OCI-LY7 (cell line): ENCODE measurements around the gene MAP7D2. TPM values are rescaled to one million over a fixed set of nuclear protein-coding genes. Genes with fewer than 3 reads are reported as not detected.

Experiments used
- BruUV-seq: library from RNA; stranded (reverse); fragments of 400-500 nt; replicated peaks from 2 replicates; lab custom pipeline; 2021; lab: Mats Ljungman, UMichigan
- CTCF ChIA-PET: fragments of 300-600 bp; sonication (Branson Sonifier 250); formaldehyde crosslinking; loops from one replicate; lab custom pipeline; 2022; ENCODE audit warnings: antibody characterized with exemption; ENCODE audit not compliant: unreplicated experiment; lab: Charles Lee
- POLR2A ChIA-PET: fragments of 300-600 bp; sonication (Branson Sonifier 250); formaldehyde crosslinking; loops from one replicate; lab custom pipeline; 2022; ENCODE audit warnings: antibody characterized with exemption; lab: Charles Lee
- DNase-seq: peaks from one replicate; pipeline ENCODE4 v3.0.0-alpha.2; 2015; ENCODE audit warnings: low spot score
- H2AFZ ChIP-seq: fragments of 200-600 bp; sonication (generic), shearing (Covaris generic); 2 replicates; pipeline ENCODE4 v1.6.1; 2014; ENCODE audit warnings: mild to moderate bottlenecking, antibody characterized with exemption, low read length, moderate library complexity
- H3K27ac ChIP-seq: fragments of 200-600 bp; sonication (generic); 2 replicates; pipeline ENCODE4 v1.5.1; 2014; ENCODE audit warnings: mixed run types, low read depth, mild to moderate bottlenecking, moderate library complexity, low read length, inconsistent platforms; ENCODE audit not compliant: poor library complexity, severe bottlenecking
- H3K36me3 ChIP-seq: fragments of 200-600 bp; sonication (generic); 2 replicates; pipeline ENCODE4 v1.6.1; 2014; ENCODE audit warnings: mild to moderate bottlenecking, antibody characterized with exemption, low read length, moderate library complexity, mixed read lengths; ENCODE audit not compliant: insufficient read depth
- H3K4me1 ChIP-seq: fragments of 200-600 bp; sonication (generic); 2 replicates; pipeline ENCODE4 v1.5.1; 2014; ENCODE audit warnings: mild to moderate bottlenecking, low read length; ENCODE audit not compliant: insufficient read depth, poor library complexity, severe bottlenecking
- H3K4me2 ChIP-seq: fragments of 200-600 bp; sonication (generic); 2 replicates; pipeline ENCODE4 v1.6.1; 2014; ENCODE audit warnings: mild to moderate bottlenecking, low read length
- H3K4me3 ChIP-seq: fragments of 200-600 bp; sonication (generic); 2 replicates; pipeline ENCODE4 v1.5.1; 2014; ENCODE audit warnings: mild to moderate bottlenecking, low read depth, low read length; ENCODE audit not compliant: poor library complexity, severe bottlenecking
- H3K79me2 ChIP-seq: fragments of 200-600 bp; sonication (generic); 2 replicates; pipeline ENCODE4 v1.6.1; 2016; ENCODE audit warnings: low read depth, mild to moderate bottlenecking, low read length, moderate library complexity, mixed read lengths; ENCODE audit not compliant: insufficient read depth
- H3K9me2 ChIP-seq: fragments of 200-600 bp; sonication (generic); 2 replicates; pipeline ENCODE4 v1.6.1; 2016; ENCODE audit warnings: mild to moderate bottlenecking, low read length, mixed read lengths; ENCODE audit not compliant: insufficient read depth
- H3K9me3 ChIP-seq: fragments of 200-600 bp; sonication (generic); 2 replicates; pipeline ENCODE4 v1.6.1; 2014; ENCODE audit warnings: mild to moderate bottlenecking, mixed run types, low read length, mixed read lengths
- H4K20me1 ChIP-seq: fragments of 200-600 bp; sonication (generic); 2 replicates; pipeline ENCODE4 v1.6.1; 2014; ENCODE audit warnings: mild to moderate bottlenecking, antibody characterized with exemption, low read length, moderate library complexity, mixed read lengths; ENCODE audit not compliant: insufficient read depth
- EZH2phosphoT487 ChIP-seq: fragments of 200-600 bp; sonication (generic); IDR thresholded peaks from 2 replicates; pipeline ENCODE4 v1.6.1; 2018; ENCODE audit warnings: low read depth, borderline replicate concordance, mild to moderate bottlenecking, mixed run types, antibody characterized with exemption, low read length, moderate library complexity, mixed read lengths
- intact Hi-C: fragments of 100-400 bp; cut with micrococcal nuclease; formaldehyde crosslinking; loops from one replicate; pipeline ENCODE4 v1.10.0; 2022; ENCODE audit not compliant: unreplicated experiment
- total RNA-seq, 2 experiments: library from RNA; depleted of rRNA in 1 of 2; stranded (reverse); fragments of >200 nt in 1 of 2; shearing (Covaris generic) in 1 of 2; gene quantifications; 2 replicates each; pipeline ENCODE4 v1.2.3, GENCODE V29; 2014 to 2022
- TF ChIP-seq, protein P1 (sequence below): fragments of 200-600 bp; sonication (generic); conservative IDR thresholded peaks from 2 replicates; pipeline ENCODE4 v1.5.1; 2014; ENCODE audit warnings: mild to moderate bottlenecking, antibody characterized with exemption, low read length, moderate library complexity, mixed read lengths

Gene MAP7D2
- total RNA-seq, 2 experiments from 2014 or later, result 0.13 TPM; not detected in 1

GRCh38 chrX:20038966-20039365, 77.7 kb downstream of the MAP7D2 start:
- ChIA-PET POLR2A (no interaction called here), CTCF (no interaction called here)
- BruUV-seq, result no TSS peak
- no peaks in the 10 kb centered on the region for H4K20me1 ChIP-seq
- no peaks in the 10 kb centered on the region for H3K79me2 ChIP-seq
- intact Hi-C loops, result no loop called here
- no peak overlapping the region for H3K27ac ChIP-seq
- H3K36me3 ChIP-seq, result no peaks in the 10 kb centered on the region
- no peak overlapping the region for H2AFZ ChIP-seq
- TF ChIP-seq, protein P1, sequence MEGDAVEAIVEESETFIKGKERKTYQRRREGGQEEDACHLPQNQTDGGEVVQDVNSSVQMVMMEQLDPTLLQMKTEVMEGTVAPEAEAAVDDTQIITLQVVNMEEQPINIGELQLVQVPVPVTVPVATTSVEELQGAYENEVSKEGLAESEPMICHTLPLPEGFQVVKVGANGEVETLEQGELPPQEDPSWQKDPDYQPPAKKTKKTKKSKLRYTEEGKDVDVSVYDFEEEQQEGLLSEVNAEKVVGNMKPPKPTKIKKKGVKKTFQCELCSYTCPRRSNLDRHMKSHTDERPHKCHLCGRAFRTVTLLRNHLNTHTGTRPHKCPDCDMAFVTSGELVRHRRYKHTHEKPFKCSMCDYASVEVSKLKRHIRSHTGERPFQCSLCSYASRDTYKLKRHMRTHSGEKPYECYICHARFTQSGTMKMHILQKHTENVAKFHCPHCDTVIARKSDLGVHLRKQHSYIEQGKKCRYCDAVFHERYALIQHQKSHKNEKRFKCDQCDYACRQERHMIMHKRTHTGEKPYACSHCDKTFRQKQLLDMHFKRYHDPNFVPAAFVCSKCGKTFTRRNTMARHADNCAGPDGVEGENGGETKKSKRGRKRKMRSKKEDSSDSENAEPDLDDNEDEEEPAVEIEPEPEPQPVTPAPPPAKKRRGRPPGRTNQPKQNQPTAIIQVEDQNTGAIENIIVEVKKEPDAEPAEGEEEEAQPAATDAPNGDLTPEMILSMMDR, result no peak
- no peak for TF ChIP-seq EZH2phosphoT487
- no peak overlapping the region for H3K4me2 ChIP-seq
- no peaks in the 10 kb centered on the region for H3K9me3 ChIP-seq
- H3K9me2 ChIP-seq, result no peaks in the 10 kb centered on the region
- DNase-seq, result no peak
- H3K4me3 ChIP-seq, result no peak overlapping the region
- no peaks in the 10 kb centered on the region for H3K4me1 ChIP-seq

DNA sequence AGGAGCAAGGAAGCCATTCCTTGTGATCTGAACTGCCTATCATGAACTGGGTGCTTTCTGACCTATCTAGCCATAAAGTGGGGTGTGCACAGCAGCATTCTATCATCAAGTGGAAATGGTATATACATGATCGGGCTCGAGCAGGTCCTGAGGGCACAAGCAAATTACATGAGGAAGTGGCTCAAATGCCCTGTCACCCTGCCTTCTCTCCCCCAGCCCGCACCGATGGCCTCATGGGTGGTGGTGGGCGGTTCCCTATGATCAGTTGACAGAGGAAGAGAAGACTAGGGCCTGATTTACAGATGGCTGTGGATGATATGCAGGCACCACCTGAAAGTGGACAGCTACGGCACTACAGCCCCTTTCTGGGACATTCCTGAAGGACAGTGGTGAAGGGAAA, 79.5 kb downstream of the MAP7D2 start:
- CTCF ChIA-PET, result no interaction called here
- Histone ChIP-seq H3K9me3 (no peaks in the 10 kb centered on the region), H3K36me3 (no peaks in the 10 kb centered on the region), H3K9me2 (no peaks in the 10 kb centered on the region), H3K79me2 (no peaks in the 10 kb centered on the region), H3K4me2 (no peak overlapping the region), H3K4me1 (no peaks in the 10 kb centered on the region), H4K20me1 (no peaks in the 10 kb centered on the region), H2AFZ (no peak overlapping the region), H3K4me3 (no peak overlapping the region), H3K27ac (no peak overlapping the region)
- no peak for DNase-seq
- intact Hi-C loops, result no loop called here
- no TSS peak for BruUV-seq
- POLR2A ChIA-PET, result no interaction called here
- no peak for TF ChIP-seq EZH2phosphoT487
- TF ChIP-seq, protein P1, result no peak

DNA sequence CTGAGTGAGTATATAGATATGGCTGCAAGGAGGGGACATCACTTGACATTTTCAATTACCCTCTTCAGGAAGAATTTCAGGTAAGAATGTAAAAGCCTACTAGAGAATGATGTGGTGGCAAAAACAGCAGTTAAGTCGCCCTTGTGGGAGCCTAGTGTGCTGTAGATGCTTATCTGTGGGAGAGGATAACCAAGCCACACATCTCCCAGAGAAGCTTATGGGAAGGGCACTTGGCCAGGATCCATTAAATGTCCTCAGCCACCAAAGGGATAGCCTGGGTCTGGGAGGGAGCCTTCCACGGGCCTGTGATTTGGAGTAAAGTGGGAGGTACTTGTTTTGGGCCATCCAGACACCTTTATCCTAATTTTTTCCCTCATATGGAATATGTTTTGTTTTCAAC, 84.5 kb downstream of the MAP7D2 start:
- Histone ChIP-seq H4K20me1 (no peaks in the 10 kb centered on the region), H3K4me1 (no peaks in the 10 kb centered on the region), H3K79me2 (no peaks in the 10 kb centered on the region), H3K27ac (no peak overlapping the region), H3K9me3 (no peaks in the 10 kb centered on the region), H3K4me2 (no peak overlapping the region), H2AFZ (no peak overlapping the region), H3K9me2 (no peaks in the 10 kb centered on the region), H3K4me3 (no peak overlapping the region), H3K36me3 (no peaks in the 10 kb centered on the region)
- no peak for TF ChIP-seq EZH2phosphoT487
- TF ChIP-seq, protein P1, result no peak
- ChIA-PET POLR2A (no interaction called here), CTCF (no interaction called here)
- intact Hi-C loops, result no loop called here
- DNase-seq, result no peak
- no TSS peak for BruUV-seq
